GM19025 (cell line): ENCODE data around the gene KRT15.

Experiments
- ATAC-seq: cut with Tn5 transposase; IDR thresholded peaks from one replicate; pipeline ENCODE4 v1.9.1; 2021; ENCODE audit warnings: mild to moderate bottlenecking, low read depth, moderate library complexity; ENCODE audit not compliant: unreplicated experiment

The KRT15 gene

GRCh38 chr17:41518789-41519449, at the start of gene KRT15:
Gene KRT15 (minus strand): TSS chr17:41518890. CDS start chr17:41518827, 63 bp downstream.
- ATAC-seq: no peak

- ATAC-seq: no peak
Measured at GRCh38 chr17:41567317-41567716, 48.6 kb upstream of the KRT15 start.

- ATAC-seq: no peak
Measured at GRCh38 chr17:41565338-41565737, 46.6 kb upstream of the KRT15 start.

- no peak for ATAC-seq
Measured at GRCh38 chr17:41563607-41564170, 45.0 kb upstream of the KRT15 start.

- ATAC-seq: no peak
Measured at GRCh38 chr17:41561554-41561953, 42.9 kb upstream of the KRT15 start.

- ATAC-seq: no peak
Measured at GRCh38 chr17:41559548-41559947, 40.9 kb upstream of the KRT15 start.

GRCh38 chr17:41556931-41557330, 38.2 kb upstream of the KRT15 start:
- no peak for ATAC-seq

- no peak for ATAC-seq
Measured at GRCh38 chr17:41556306-41556705, 37.6 kb upstream of the KRT15 start.

- no peak for ATAC-seq
Measured at GRCh38 chr17:41555105-41555887, 36.6 kb upstream of the KRT15 start.

GRCh38 chr17:41553987-41554680, 35.4 kb upstream of the KRT15 start:
- no peak for ATAC-seq

- ATAC-seq: no peak
Measured at GRCh38 chr17:41553176-41553575, 34.5 kb upstream of the KRT15 start.

- ATAC-seq: no peak
Measured at GRCh38 chr17:41552455-41552854, 33.8 kb upstream of the KRT15 start.

GRCh38 chr17:41551365-41551764, 32.7 kb upstream of the KRT15 start:
- no peak for ATAC-seq

- no peak for ATAC-seq
Measured at GRCh38 chr17:41549596-41550039, 30.9 kb upstream of the KRT15 start.

- no peak for ATAC-seq
Measured at GRCh38 chr17:41548844-41549595, 30.3 kb upstream of the KRT15 start.

- no peak for ATAC-seq
Measured at GRCh38 chr17:41547921-41548843, 29.5 kb upstream of the KRT15 start.

GRCh38 chr17:41547378-41547841, 28.7 kb upstream of the KRT15 start:
- ATAC-seq: no peak

- ATAC-seq: no peak
Measured at GRCh38 chr17:41546819-41547218, 28.1 kb upstream of the KRT15 start.

GRCh38 chr17:41545829-41546410, 27.2 kb upstream of the KRT15 start:
- no peak for ATAC-seq
